Glutamatergic neuron (in vitro differentiated cells): Measurements from ENCODE around the gene ARL4C. TPM values are rescaled to one million over a fixed set of nuclear protein-coding genes. Genes with fewer than 3 reads are reported as not detected.

Experiments
- DNase-seq: peaks from one replicate; pipeline ENCODE4 v3.0.0; 2022
- H3K27ac Mint-ChIP-seq: one replicate; pipeline ENCODE4 v1.8.0; 2020; ENCODE audit warnings: mild to moderate bottlenecking, mixed read lengths, inconsistent platforms; ENCODE audit not compliant: unreplicated experiment
- H3K27me3 Mint-ChIP-seq: one replicate; pipeline ENCODE4 v1.8.0; 2020; ENCODE audit warnings: mild to moderate bottlenecking, moderate library complexity, mixed read lengths, inconsistent platforms; ENCODE audit not compliant: unreplicated experiment
- H3K36me3 Mint-ChIP-seq: one replicate; pipeline ENCODE4 v1.8.0; 2020; ENCODE audit warnings: mild to moderate bottlenecking, mixed read lengths, inconsistent platforms; ENCODE audit not compliant: unreplicated experiment
- H3K4me1 Mint-ChIP-seq: one replicate; pipeline ENCODE4 v1.8.0; 2020; ENCODE audit warnings: mild to moderate bottlenecking, low read depth, mixed read lengths, inconsistent platforms; ENCODE audit not compliant: unreplicated experiment
- H3K4me3 Mint-ChIP-seq: one replicate; pipeline ENCODE4 v1.8.0; 2020; ENCODE audit warnings: mild to moderate bottlenecking, mixed read lengths, inconsistent platforms; ENCODE audit not compliant: unreplicated experiment
- H3K9me3 Mint-ChIP-seq: one replicate; pipeline ENCODE4 v1.8.0; 2020; ENCODE audit warnings: mild to moderate bottlenecking, moderate library complexity, mixed read lengths, inconsistent platforms; ENCODE audit not compliant: unreplicated experiment
- CTCF ChIP-seq: fragments of 200-600 bp; sonication (generic); IDR thresholded peaks from one replicate; pipeline ENCODE4 v1.5.0; 2021; ENCODE audit not compliant: partially characterized antibody, unreplicated experiment
- total RNA-seq: library from RNA; stranded (reverse); fragmentation: NEBNext Ultra II Directional; extraction: Animal tissue kit (Norgen Biotek cat#: 25700); gene quantifications from one replicate; pipeline ENCODE4 v1.2.1, GENCODE V29; 2021; ENCODE audit not compliant: unreplicated experiment

The ARL4C gene
- total RNA-seq, 1 donor from 2014 or later: 23.2 TPM

DNA sequence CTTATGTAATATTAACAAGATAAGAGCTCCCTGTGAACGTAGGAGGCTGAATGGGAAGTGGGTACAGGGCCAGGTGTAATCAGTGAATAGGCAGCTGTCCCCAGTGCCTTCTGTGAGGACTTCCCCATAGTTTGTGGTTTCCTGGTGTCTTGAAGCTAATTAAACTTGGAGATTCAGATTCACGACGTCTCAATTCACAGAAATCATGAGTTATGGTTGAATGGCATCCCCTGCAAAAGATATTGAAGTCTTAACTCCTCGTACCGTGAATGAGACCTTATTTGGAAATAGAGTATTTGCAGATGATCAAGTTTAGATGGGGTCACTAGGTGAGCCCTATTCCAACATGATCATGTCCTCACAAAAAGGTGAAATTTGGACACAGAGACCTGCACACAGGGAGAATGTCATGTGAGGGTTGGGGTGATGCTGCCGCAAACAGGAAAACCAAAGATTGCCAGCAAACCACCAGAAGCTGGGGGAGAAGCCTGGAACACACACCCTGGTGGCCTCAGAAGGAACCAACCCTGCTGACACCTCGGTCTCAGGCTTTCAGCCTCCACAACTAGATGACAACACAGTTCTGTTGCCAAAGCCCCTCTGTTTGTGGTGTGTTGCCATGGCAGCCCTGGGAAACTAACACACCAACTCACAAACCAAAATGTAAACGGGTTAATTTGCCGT, 13.2 kb downstream of the ARL4C start:
- Mint-ChIP-seq H3K4me1 (no peaks in the 10 kb centered on the region), H3K4me3 (no peak overlapping the region), H3K27me3 (no peaks in the 10 kb centered on the region), H3K36me3 (peaks cover 4% of the 10 kb centered on the region), H3K27ac (no peak overlapping the region), H3K9me3 (peaks cover 5% of the 10 kb centered on the region)
- no peak for TF ChIP-seq CTCF
- DNase-seq: no peak

DNA sequence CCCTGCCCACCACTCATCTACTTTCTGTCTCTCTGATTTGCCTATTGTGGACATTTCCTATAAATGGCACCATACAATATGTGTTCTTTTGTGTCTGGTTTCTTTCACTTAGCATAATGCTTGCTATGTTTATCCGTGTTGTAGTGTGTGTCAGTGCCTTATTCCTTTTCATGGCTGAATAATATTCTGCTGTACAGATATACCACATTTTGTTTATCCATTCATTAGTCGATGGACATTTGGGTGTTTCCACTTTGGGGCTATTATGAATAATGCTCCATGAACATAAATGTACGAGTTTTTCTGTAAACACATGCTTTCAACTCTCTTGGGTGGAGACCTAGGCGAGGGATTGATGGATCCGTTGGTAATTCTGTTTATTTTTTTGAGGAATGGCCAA, 15.6 kb downstream of the ARL4C start:
- Mint-ChIP-seq H3K4me3 (no peak overlapping the region), H3K27me3 (peaks cover 2% of the 10 kb centered on the region), H3K9me3 (peaks cover 5% of the 10 kb centered on the region), H3K27ac (no peak overlapping the region), H3K36me3 (no peaks in the 10 kb centered on the region), H3K4me1 (no peaks in the 10 kb centered on the region)
- no peak for DNase-seq
- TF ChIP-seq CTCF: no peak

DNA sequence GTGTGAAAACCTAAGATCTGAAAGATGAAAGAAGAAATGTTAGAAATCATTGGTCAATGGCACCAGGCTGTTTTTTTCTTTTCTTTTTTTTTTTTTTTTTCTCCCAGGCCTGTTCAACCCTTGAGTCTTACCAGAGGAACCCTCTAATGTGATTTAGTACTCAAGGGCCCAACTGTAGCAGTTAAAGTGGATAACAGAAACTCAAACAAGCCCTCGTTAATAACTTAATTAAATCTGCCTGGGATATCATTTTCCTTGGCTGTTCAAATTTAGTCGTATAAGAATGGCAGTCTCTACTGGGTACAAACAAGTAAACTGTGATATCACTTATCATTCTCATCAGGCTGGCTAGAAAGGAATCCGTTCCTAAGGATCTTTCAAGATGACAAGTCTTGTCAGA, 16.5 kb downstream of the ARL4C start:
- Mint-ChIP-seq H3K27me3 (peaks cover 2% of the 10 kb centered on the region), H3K27ac (no peak overlapping the region), H3K4me1 (no peaks in the 10 kb centered on the region), H3K4me3 (no peak overlapping the region), H3K9me3 (peaks cover 4% of the 10 kb centered on the region), H3K36me3 (no peaks in the 10 kb centered on the region)
- DNase-seq: no peak
- no peak for TF ChIP-seq CTCF

DNA sequence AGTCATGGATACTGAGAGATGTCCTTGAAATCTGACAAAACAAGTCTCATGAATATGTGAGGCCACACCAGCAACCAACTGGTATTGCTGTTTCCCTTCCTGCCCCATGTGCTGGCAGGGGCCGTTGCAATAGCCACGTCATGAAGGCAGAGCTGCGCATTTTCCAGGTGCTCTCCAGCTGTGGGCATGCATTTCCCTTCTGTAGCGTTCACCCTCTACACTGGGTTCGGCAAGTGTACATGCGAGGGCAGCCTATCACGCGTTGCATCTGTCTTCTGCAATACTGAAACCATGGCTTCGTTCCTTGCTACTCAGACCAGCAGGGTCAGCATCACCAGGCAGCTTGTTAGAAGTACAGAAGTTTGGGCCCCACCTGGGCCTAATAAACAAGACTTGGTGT, 17.4 kb downstream of the ARL4C start:
- DNase-seq: no peak
- H3K9me3 Mint-ChIP-seq: peaks cover 4% of the 10 kb centered on the region
- no peak overlapping the region for H3K27ac Mint-ChIP-seq

More for the DNA sequence above, 17.4 kb downstream of the ARL4C start:
- Mint-ChIP-seq H3K4me3 (no peak overlapping the region), H3K36me3 (no peaks in the 10 kb centered on the region), H3K27me3 (peaks cover 2% of the 10 kb centered on the region), H3K4me1 (no peaks in the 10 kb centered on the region)
- TF ChIP-seq CTCF: no peak
